GM21515 (cell line): ENCODE results near the gene SCAMP5.

ENCODE experiments used
- ATAC-seq: cut with Tn5 transposase; IDR thresholded peaks from one replicate; pipeline ENCODE4 v1.9.1; 2021; ENCODE audit not compliant: unreplicated experiment

The SCAMP5 gene

GRCh38 chr15:74976159-74976558 lies 19.2 kb upstream of the SCAMP5 start:
- no peak for ATAC-seq

DNA sequence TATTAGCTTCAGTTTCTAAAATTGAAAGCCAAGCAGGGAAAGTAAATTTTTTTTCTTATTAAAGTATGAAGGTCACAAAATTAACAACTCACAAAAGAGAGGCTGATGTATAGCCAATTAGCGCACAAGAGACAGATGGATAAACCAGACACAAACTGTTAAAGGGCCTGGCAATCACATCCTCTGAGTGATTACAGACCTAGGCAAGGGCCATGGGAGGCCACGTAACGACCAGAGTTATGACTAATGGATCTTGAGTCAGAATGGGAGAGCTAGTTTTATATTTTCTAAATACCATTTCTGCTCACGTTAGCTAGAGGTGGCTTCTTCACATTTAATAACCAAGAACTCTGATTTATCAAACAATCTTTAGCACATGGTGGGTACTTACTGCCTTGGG lies 17.8 kb upstream of the SCAMP5 start:
- no peak for ATAC-seq

DNA sequence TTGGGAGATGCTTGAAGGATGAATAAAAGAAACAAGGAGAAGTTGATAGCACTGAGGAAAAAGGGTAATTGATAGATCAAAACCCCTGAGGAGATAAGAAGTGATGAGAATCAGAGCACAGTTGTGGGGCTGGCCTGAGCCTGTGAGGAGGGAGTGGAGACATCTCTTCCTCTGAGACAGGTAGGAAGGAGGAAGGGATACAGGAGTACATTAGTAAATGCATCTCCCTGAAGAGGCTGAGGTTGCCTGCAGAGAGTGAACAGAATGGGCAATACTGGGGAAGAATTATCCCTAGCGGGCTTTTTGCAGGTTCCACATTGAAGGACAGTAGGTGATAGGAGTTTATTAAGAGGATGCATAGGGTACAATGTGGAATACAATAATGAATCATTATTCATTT lies 17.3 kb upstream of the SCAMP5 start:
- ATAC-seq, result no peak

GRCh38 chr15:74978503-74978902 lies 16.9 kb upstream of the SCAMP5 start:
- no peak for ATAC-seq

GRCh38 chr15:74982183-74982582 lies 13.2 kb upstream of the SCAMP5 start:
- no peak for ATAC-seq

GRCh38 chr15:74983725-74984231 lies 11.6 kb upstream of the SCAMP5 start:
- ATAC-seq, result no peak

DNA sequence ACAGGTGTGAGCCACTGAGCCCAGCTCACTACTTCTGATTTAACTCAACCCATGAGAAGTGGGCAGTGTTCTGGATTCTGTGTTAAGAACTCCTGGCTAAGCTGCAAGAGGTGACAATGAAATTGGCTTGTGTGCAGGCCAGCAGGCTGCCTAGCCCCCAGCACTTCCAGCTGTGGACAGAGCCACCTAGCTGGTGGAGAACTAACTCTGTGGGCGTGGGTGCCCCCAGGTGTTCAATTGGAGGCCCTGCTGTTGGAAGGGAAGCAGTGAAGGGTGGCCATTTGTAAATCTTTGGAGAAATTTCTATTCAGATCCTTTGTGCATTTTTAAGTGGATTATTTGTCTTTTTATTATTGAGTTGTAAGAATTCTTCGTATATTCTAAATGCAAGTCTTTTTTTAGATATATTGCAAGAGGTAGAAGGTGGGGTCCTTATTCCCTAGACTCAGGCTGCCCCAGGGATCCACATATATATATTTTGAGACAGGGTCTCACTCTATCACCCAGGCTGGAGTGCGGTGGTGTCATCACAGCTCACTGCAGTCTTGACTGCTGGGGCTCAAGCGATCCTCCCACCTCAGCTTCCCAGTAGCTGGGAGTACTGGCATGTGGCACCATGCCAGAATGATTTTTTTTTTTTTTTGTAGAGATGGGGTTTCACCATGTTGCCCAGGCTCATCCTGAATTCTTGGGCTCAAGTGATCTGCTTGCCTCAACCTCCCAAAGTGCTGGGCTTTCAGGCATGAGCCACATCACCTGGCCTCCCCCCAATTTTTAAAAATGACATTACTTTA lies 7.2 kb upstream of the SCAMP5 start:
- ATAC-seq, result no peak

GRCh38 chr15:74989527-74989926 lies 5.8 kb upstream of the SCAMP5 start:
- ATAC-seq, result no peak

DNA sequence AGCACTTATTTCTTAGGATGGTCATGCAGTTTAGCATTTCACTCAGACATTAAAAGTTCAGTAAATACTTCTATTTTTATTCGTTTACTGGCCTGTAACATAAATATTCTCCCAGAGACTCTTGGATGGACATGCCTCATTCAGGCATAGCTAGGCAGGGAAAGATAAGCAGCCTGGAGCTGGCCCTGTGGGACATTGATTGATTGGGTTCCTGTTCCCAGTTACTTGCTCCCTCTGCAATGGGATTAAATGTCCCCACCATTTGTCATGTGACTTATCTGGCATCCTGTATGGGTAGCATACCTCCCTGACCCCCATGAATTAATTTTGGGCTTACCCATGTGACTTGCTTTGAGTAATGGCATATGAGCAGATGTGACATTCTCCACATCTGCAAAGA lies 2.7 kb upstream of the SCAMP5 start:
- ATAC-seq, result no peak

GRCh38 chr15:74994236-74994635 lies 1.1 kb upstream of the SCAMP5 start:
- ATAC-seq, result no peak

DNA sequence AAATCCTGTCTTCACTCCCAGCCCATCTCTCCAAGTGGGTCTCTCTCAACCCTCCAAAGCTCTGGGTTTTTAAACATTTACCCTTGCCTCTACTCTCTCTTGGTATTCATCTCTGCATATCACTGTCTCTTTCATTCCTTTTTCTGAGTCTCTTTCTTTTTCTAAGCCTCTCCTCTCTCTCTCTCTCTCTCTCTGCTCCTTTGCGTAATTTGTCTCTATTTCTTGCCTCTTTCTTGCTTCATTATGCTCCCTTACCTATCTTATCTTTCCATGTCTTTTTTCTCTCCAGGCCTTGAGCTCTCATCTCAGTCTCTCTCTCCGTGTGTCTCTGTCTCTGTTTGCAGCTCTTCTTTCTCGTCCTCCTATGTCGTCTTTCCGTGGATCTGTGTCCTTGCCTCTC lies 678 bp upstream of the SCAMP5 start:
- no peak for ATAC-seq

GRCh38 chr15:74995779-74996765 lies 709 bp downstream of the SCAMP5 start:
- no peak for ATAC-seq

- no peak for ATAC-seq
These were observed 1.8 kb downstream of the SCAMP5 start for GRCh38 chr15:74997141-74997540.

DNA sequence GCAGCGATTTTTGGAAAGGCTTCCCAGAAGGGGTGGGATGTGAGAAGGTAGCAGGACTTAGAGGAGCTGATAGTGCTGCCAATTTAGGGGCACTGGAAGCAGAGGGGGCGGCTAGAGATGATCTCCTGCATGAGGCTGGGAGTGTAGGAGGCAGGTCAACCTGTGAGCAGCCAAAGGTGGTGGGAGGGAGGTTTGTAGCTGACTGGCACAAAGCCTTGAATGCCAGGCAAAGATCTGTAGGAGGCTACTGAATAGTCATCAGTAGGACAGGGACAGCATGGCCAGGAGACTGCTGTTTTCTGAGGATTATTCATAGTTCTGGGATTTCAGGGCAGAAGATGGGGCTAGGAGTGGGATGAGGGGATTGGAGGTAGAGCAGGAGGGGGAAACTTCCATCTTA lies 2.2 kb downstream of the SCAMP5 start:
- no peak for ATAC-seq

DNA sequence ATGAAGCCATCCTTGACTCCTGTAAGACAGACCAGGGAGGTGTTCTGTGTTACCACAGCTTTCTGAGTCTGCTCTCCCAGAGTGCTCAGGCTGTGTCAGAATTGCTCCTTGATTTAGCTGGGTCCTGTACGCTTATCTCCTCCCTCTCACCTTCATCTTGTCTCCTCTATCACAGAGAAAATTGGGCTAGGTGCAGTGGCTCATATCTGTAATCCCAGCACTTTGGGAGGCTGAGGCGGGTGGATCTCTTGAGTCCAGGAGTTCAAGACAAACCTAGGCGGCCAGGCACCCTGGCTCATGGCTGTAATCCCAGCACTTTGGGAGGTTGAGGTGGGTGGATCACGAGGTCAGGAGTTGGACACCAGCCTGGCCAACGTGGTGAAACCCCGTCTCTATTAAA lies 5.9 kb downstream of the SCAMP5 start:
- no peak for ATAC-seq

GRCh38 chr15:75002398-75002797 lies 7.0 kb downstream of the SCAMP5 start:
- no peak for ATAC-seq

DNA sequence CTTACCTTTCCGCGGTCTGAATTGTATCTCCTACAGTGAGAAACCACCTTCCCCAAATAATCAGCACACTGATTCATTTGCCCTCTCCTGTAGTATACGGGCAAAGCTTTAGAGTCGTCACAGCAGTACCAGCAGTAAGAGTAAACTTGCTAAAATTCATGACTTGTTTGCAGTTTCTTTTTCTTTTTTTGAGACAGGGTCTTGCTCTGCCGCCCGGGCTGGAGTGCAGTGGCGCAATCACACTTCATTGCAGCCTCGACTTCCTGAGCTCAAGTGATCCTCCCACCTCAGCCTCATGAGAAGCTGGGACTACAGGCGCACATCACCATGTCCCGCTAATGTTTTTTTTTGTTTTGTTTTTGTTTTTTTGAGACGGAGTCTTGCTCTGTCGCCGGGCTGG lies 11.9 kb downstream of the SCAMP5 start:
- no peak for ATAC-seq

- ATAC-seq, result no peak
These were observed 12.9 kb downstream of the SCAMP5 start for GRCh38 chr15:75008221-75008625.

DNA sequence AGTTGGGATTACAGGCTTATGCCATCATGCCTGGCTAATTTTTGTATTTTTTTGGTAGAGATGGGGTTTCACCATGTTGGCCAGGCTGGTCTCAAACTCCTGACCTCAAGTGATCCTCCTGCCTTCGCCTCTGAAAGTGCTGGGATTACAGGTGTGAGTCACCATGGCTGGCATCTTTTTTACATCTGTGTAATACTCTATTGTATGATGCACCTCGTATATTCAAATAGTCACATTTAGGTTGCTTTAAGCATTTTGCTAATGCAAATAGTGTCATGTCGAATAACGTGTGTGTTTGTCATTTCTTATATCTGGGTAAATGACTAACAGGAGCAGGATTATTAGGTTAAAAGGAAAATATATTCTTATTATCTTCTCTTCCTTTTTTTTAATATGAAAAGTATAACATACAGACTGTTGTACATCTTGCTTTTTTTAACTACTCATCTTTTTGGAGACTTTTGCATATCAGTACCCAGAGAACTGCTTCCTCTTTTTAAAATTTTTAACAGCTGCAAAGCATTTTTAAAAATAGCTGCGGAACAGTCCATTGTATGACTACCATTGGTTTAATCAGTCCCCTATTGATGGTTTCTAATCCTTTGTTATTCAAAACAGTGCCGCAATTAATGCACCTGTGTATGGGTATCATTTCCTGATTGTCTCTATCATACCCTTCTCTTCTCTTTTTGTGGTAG lies 13.4 kb downstream of the SCAMP5 start:
- peak; percentile 82 for ATAC-seq

DNA sequence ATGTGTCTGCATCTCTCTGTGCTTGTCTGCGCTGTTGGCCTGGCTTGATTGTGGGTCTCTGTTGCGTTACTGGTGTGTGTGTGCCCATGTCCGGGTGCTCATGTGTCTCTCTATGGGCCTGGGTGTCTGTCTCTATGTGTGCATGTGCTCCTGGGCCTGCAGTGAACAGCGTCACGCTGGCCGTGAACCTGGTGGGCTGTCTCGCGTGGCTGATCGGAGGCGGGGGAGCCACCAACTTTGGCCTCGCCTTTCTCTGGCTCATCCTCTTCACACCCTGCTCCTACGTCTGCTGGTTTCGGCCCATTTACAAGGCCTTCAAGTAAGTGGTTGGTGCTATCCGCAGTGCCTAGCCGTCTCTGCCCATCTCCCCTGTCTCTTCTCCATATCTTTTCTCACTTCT lies 21.1 kb downstream of the SCAMP5 start:
- ATAC-seq, result no peak

GRCh38 chr15:75019916-75020315 lies 24.6 kb downstream of the SCAMP5 start:
- ATAC-seq, result no peak
